GM21367 (cell line): ENCODE results near the gene ARL4C.
A peak's percentile ranks its signal among the peaks of the same experiment; 100 is the strongest.

Experiments used
- ATAC-seq: cut with Tn5 transposase; IDR thresholded peaks from one replicate; pipeline ENCODE4 v1.9.1; 2021; ENCODE audit not compliant: unreplicated experiment

ARL4C gene

DNA sequence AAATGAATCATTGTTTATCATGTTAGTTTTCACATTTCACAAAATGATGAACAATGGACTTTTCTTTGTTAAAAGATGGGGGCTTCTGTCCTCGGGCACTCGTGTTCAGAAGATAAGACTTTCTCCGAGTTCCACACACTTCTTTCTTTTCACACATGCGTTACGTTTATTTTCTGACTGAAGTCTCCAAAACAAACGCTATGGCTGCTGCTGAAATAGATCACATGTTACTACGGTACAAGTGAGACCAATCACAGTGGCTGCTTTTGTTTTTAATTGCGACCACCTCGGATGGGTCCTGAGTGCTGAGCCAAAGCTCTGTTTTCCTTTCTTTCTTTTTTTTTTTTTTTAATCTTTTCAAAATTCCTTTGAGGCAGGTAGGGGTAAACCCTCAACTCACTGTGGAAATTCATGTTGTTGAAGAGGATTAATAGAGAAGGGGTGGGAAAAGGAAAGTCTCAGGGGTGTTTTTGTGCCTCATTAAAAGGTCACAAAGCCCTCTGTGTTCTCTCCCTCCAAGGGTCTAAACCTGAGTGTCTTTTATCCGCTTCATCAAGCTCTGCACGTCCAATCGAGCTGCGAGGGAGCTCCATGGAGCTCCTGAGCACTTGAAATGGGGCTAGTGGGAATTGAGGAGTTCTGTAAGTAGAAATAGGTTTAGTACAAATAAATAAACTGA is 48.2 kb downstream of the ARL4C start:
- no peak for ATAC-seq

DNA sequence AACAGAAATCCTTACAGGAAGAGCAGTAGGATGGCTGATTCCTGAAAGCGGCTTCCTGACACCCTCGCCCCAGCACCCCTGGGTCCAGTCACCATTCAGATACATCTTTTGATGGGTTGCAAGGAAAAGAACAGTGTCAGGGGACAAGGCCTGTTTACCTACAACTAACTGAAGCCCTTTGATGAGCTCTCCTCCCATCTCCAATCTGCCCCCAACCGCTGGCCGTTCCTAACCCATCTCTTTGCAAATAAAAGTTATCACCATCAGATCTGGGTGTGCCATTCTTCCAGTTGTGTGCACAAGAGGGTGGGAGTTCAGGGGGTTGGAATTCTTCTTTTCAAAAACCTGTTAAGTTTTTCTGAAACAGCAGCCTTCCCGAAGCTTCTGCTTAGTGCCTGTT is 48.9 kb downstream of the ARL4C start:
- no peak for ATAC-seq

DNA sequence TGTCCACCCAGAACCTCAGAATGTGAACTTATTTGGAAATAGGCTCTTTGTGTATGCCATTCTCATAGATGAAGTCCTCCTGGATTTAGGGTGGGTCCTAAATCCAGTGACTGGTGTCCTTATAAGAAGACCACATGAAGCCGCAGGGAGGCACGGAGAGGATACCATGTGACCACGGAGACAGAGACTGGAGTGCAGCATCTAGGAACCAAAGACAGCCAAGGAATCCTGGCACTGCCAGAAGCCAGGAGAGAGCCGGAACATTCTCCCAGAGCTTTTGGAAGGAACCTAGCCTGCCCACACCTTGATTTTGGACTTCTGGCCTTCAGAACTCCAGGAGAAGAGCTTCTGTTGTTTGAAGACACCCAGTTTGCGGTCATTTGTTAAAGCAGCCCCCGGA is 49.7 kb downstream of the ARL4C start:
- no peak for ATAC-seq

DNA sequence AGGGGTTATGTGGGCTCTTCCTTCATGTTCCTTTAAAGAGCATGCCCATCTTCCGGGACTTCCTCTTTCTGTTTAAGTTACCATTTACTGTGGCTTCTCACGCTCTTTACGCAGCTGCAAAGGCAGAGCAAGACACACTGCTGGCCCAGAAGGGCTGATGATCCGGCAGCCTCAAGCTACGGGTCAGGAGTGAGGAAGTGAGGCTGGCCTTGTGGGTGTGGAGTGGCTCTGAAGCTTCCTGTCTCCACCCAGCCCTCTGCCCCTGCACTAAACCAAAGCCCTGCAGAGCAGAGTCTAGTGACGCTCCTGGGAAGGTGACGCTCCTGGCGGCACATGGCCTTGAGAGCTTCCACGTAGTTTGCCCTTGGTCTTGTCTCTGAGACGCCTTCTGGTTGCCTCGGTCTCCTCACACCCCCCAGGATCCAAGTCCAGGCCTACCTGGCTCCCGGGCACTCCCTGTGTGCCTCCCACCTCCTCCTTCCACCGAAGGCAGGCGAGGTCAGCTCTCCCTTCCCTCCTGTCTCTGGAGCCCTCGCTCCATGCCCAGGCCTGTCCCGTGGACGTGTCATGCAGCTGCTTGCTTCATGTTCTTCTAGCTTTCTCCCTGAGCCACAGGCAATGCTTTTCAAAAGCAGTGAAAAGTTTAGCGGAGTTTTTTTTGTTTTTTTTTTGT is 50.3 kb downstream of the ARL4C start:
- peak; percentile 91 for ATAC-seq

DNA sequence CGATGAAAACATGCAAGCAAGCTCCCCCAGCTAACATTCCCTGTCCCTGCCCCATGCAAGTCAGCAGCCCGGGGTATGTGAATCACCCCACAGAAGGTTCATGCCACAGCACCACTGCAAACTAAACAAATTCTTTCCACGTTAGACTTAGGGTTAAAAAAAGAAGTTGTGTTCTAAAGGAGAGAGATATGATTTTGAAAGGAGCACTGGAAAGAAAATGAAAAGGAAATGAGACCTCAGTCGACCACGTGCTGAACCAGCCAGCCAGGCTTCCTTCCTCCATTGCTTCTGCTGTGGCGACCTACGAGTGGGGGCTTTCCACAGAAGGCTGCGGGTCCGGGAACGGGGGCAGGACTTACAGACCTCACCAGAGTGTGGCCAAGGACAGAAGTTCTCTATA is 52.0 kb downstream of the ARL4C start:
- no peak for ATAC-seq

DNA sequence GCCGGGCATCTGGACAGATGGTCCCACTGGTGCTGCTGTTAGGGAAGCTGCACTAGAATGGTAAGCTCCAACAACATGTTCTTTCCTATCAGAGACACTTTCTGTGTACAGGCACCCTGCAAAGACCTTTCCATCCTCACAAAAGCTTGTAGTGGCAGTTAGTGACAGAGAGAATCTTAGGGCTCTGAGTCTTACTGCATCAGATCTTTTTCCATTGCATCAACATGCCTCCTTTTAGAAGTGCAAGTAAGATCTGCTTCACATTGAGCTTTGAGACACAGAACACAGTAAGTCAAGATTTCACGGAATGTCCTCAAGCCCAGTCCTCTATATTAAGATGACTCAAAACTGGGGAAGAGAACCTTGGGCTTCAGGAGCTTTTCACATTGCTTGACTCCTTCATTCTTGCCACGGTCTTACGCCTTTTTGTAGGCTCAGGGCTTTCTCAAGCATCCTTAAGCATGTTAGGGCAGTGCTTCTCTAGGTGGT is 52.6 kb downstream of the ARL4C start:
- ATAC-seq: no peak
